ENCODE results near the gene CYP4A22.
"Not testable (repeated sequence)": the region's sequence is repeated elsewhere in the genome, so short reads cannot be mapped to it uniquely, and the experiment has no call there.

Gene CYP4A22, protein sequence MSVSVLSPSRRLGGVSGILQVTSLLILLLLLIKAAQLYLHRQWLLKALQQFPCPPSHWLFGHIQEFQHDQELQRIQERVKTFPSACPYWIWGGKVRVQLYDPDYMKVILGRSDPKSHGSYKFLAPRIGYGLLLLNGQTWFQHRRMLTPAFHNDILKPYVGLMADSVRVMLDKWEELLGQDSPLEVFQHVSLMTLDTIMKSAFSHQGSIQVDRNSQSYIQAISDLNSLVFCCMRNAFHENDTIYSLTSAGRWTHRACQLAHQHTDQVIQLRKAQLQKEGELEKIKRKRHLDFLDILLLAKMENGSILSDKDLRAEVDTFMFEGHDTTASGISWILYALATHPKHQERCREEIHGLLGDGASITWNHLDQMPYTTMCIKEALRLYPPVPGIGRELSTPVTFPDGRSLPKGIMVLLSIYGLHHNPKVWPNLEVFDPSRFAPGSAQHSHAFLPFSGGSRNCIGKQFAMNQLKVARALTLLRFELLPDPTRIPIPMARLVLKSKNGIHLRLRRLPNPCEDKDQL

DNA sequence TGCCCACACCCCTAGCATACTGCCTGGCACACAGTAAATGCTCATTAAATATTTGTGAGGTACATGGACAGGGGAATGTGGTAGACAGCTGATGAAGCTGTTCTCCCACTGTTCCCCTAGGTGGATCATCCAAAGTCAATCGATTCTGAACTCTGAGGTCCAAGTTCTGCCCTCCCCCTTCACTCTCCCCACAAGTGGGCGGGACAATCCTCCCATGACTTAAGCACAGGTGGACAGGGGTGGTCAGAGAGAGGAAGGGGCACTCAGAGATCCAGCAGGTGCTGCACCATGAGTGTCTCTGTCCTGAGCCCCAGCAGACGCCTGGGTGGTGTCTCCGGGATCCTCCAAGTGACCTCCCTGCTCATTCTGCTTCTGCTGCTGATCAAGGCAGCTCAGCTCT is at the start of gene CYP4A22:
CYP4A22 (plus strand) TSS at position 244 of the 400 bp plus-strand sequence; CDS start at position 289, 45 bp downstream.
- no peak for DNase-seq (ENCODE audit: low spot score)

- not testable (repeated sequence) for DNase-seq (ENCODE audit: low spot score)
These were observed 47.9 kb upstream of the CYP4A22 start for GRCh38 chr1:47089356-47089755.

GRCh38 chr1:47091476-47091875 is 45.8 kb upstream of the CYP4A22 start:
- not testable (repeated sequence) for DNase-seq (ENCODE audit: low spot score)

GRCh38 chr1:47104816-47105215 is 32.4 kb upstream of the CYP4A22 start:
- DNase-seq (ENCODE audit: low spot score), result no peak

DNA sequence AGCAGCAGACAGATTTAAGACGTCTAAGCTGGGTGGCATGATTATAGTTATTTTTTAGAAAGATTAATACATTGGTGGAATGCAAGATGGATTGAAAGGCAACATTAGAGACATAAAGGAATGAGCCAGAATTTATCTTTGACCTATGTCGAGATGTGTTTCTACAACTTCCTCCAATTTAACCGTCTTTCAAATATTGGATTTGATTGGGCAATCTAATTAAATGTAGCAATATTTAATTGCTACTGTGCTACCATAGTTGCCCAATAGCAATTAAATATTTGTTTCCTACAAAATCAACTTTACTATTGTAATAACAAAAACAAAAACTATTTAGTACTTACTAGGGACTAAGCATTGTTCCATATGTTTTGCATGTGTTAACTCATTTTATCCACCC is 30.4 kb upstream of the CYP4A22 start:
- no peak for DNase-seq (ENCODE audit: low spot score)

DNA sequence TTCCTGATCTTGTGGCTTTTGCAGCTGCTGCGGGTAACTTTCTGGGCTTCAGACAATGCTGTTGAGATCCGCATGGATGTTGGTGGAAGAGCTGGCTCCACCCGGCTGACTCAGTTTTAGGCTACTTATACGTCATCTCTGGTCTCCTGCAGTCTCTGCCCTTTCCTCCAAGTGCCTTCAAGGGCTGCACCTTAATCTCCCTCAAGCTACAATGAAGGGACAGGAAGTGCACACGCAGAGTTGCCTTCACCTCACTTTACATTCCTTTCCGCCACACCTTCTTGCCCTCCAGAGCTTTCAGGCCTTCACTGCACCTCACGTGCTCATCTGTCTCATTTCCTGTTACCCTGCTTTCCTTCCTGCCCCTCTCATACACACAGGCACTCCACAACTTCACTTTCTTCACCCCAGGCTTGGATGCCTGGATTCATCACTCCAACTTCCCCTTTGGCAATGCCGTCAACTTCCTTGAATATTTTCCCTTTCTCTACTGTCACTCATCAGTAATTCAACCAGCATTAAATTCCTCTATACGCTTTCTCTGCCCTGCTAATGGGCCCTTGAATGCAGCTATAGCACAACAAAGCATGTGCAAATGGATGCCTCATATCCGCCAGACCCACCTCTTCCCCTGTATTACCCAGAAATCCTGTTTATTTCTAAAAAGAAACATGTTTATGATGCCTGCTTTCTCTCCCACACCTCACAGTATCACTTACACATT is 29.2 kb upstream of the CYP4A22 start:
- not testable (repeated sequence) for DNase-seq (ENCODE audit: low spot score)

DNA sequence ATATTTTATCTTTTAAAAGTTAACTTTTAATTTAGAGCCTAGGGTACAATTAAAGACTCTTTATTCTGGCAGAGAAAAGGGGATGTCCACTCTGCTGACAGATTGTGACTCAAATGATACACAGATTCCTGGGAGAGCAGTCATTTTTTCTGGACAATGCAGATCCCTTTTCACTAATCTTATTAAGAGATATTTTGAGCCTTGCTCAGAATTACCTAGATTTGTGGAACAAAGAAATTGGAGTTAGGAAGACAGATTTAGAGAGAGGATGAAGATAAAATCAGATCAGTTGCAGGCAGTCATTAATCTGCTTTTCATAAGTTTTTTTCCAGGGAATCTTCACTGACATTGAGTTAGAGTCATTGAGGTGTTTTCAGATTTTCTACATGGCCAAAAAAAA is 27.8 kb upstream of the CYP4A22 start:
- DNase-seq (ENCODE audit: low spot score), result not testable (repeated sequence)

- DNase-seq (ENCODE audit: low spot score), result no peak
These were observed 24.1 kb upstream of the CYP4A22 start for GRCh38 chr1:47113178-47113577.

GRCh38 chr1:47121039-47121438 is 16.2 kb upstream of the CYP4A22 start:
- not testable (repeated sequence) for DNase-seq (ENCODE audit: low spot score)

DNA sequence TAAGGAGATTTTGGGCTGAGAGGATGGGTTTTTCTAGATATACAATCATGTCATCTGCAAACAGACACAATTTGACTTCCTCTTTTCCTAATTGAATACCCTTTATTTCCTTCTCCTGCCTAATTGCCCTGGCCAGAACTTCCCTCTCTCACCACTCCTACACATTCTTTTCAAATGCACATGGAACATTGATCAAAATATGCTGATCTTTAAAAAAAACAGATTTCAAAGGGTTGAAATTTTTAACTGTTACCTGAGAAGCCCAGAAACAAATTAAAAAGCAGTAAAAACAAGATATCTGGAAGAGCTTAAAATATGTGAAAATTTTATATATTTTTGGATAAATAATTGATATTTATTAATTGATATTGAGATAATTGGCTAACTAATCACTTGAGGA is 12.4 kb upstream of the CYP4A22 start:
- DNase-seq (ENCODE audit: low spot score), result not testable (repeated sequence)

DNA sequence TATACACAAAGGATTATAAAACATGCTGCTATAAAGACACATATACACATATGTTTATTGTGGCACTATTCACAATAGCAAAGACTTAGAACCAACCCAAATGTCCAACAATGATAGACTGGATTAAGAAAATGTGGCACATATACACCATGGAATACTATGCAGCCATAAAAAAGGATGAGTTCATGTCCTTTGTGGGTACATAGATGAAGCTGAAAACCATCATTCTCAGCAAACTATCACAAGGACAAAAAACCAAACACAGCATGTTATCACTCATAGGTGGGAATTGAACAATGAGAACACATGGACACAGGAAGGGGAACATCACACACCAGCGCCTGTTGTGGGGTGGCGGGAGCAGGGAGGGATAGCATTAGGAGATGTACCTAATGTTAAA is 10.2 kb upstream of the CYP4A22 start:
- not testable (repeated sequence) for DNase-seq (ENCODE audit: low spot score)

DNA sequence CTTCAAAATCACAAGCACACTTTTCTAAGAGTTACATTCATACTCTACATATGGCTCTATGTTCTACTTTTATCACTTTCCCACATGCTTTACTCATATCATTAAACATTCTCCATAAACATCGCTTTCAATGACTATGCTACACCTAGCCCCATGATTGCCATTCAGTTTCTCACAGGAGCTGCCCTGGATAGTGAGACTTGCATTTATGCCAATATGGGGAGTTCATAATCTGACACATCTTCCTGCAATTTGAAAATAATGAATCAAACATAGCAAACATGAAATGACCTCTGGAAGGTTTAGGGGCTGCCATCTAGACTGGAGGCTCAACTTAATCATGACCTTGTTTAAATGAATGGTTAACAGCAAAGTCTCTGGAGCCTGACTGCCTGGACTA is 9.0 kb upstream of the CYP4A22 start:
- DNase-seq (ENCODE audit: low spot score), result no peak

- DNase-seq (ENCODE audit: low spot score), result not testable (repeated sequence)
These were observed 8.4 kb upstream of the CYP4A22 start for GRCh38 chr1:47128854-47129253.

- DNase-seq (ENCODE audit: low spot score), result not testable (repeated sequence)
These were observed 7.6 kb upstream of the CYP4A22 start for GRCh38 chr1:47129489-47130230.

DNA sequence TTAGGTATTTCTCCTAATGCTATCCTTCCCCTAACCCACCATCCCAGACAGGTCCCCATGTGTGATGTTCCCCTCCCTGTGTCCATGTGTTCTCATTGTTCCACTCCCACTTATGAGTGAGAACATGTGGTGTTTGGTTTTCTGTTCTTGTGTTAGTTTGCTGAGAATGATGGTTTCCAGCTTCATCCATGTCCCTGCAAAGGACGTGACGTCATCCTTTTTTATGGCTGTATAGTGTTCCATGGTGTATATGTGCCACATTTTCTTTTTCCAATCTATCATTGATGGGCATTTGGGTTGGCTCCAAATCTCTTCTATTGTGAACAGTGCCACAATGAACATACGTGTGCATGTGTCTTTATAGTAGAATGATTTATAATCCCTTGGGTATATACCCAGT is 4.6 kb upstream of the CYP4A22 start:
- DNase-seq (ENCODE audit: low spot score), result not testable (repeated sequence)

DNA sequence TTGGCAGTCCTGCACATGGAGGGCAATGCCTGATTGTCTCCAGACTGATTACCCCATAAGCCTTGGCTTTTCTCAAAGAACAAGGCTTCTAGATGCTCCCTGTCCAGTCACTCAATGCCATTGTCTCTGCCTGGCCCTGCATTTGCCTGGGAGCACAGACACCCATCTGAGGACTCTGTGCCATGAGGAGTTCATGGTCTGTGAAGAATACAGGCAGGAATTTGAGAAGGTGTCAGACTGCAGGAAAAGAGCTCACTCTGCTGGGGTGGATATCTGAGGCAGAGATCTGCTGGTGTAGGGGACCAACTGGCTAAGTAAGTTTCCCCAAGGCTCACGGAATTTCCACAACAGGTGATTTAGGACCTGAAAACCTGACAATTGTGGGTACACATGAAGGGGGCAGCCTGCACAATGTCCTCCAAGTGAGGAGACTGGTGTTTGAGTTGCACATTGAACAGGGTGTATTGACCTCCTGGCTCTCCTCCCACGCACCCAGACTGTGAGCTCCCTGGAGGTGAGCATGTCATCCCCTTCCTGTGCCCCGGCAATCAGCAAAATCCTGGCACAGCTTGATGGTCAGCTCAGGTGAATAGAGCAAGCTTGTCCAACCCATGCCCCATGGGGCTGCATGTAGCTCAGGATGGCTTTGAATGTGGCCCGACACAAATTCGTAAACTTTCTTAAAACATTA is 829 bp downstream of the CYP4A22 start:
- DNase-seq (ENCODE audit: low spot score), result no peak

DNA sequence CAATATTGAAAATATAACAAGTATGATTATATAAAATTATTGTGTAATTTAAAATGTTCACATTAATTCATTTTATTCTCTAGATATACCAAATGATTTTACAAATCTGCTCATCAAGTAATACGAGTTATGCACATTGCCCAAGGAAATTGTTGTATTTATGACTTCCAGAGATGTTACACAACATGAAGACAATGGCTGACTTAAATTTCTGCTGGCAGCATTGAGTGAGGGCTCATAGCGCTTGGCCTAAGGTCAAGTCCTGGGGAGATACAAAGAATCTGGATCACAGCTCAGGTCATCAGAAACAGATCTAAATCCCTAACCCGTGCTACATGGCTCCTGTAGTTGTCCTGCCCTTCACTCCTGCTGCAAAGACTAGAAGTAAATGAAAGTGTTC is 3.1 kb downstream of the CYP4A22 start:
- DNase-seq (ENCODE audit: low spot score), result not testable (repeated sequence)

- not testable (repeated sequence) for DNase-seq (ENCODE audit: low spot score)
These were observed 6.4 kb downstream of the CYP4A22 start for GRCh38 chr1:47143654-47144053.

GRCh38 chr1:47146495-47146894 is 9.3 kb downstream of the CYP4A22 start:
- DNase-seq (ENCODE audit: low spot score), result not testable (repeated sequence)

DNA sequence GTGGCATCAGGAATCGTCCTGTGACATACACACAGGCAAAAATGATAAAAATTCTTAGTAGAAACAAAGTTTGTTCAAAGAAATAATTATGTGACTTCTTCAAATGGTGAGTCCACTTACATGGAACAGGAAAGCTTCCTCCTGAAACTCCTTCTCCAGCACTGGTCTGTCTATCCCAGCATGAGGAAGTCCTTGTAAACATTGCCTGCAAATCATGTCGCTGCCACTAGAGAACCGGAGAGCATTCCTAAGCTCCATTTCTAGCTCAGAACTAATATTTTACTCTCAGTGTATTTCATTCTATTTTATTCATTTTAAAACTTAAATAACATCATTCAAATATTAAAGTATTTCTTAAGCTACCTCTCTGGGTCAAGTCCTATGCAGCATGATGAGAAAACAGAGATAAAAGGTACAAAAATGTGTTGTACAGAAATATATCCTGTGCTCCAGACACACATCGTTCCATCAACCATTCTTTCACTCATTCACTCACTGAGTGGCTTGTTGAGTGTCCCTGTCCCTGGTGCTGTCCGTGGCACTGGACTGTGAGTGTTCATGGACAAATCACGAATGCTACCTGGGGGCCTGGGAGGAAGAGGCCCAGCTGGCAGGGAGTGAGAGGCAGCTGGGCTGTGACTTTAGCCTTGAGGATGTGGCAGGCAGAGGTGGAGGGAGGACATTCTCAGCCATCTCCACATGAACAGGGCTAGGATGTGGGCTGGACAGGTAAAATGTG is 10.0 kb downstream of the CYP4A22 start:
- no peak for DNase-seq (ENCODE audit: low spot score)

DNA sequence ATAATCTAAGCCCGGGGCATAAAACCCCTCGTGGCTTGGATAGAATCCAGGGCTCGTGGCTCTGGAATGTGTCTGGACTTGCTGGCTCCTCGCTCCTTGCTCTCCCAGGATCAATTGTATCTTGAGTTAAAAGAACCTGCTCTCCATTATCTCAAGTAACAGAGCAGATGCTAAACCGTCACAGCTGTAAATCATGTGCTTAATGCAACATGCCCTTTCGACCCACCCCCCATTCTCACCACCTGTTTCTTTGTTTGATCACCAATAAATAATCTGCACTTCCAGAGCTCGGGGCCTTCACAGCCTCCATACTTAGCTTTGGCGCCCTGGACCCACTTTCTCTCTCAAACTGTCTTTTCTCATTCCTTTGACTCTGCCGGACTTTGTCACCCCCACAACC is 11.9 kb downstream of the CYP4A22 start:
- DNase-seq (ENCODE audit: low spot score), result not testable (repeated sequence)
